Mucosa of descending colon (tissue), 3 donors: ENCODE data around the gene UBE2QL1. TPM values are rescaled to one million over a fixed set of nuclear protein-coding genes. Genes with fewer than 3 reads are reported as not detected.
"Not testable (repeated sequence)": the region's sequence is repeated elsewhere in the genome, so short reads cannot be mapped to it uniquely, and the experiment has no call there.

ENCODE experiments used
- ATAC-seq: fragments of 200-7000 bp; cut with Tn5 transposase; one replicate; pipeline ENCODE4 v1.9.1; 2020; ENCODE audit warnings: mild to moderate bottlenecking, moderate library complexity
- DNase-seq, 3 donors: peaks; one replicate each; pipeline ENCODE4 v3.0.0-alpha.2; 2020
- H3K36me3 ChIP-seq: fragments of 200-600 bp; one replicate; pipeline ENCODE4 v1.8.0; 2021; ENCODE audit warnings: low read depth, mild to moderate bottlenecking
- H3K4me1 ChIP-seq: fragments of 200-600 bp; one replicate; pipeline ENCODE4 v1.8.0; 2021; ENCODE audit warnings: low read depth, mild to moderate bottlenecking
- H3K4me3 ChIP-seq: fragments of 200-600 bp; one replicate; pipeline ENCODE4 v1.8.0; 2021; ENCODE audit warnings: mild to moderate bottlenecking
- H3K9me3 ChIP-seq: fragments of 200-600 bp; one replicate; pipeline ENCODE4 v1.8.0; 2021; ENCODE audit warnings: mild to moderate bottlenecking
- intact Hi-C, 2 donors: fragments of 100-400 bp; cut with DNase I in 1 of 2; cut with micrococcal nuclease in 1 of 2; formaldehyde crosslinking; loops; one replicate each; pipeline versions ENCODE4 v1.11.0 to v1.11.1; 2022; cut with DNase I, micrococcal nuclease
- total RNA-seq, 3 donors: library from RNA; stranded (reverse); fragmentation: NEBNext Ultra II Directional in 2 of 3; extraction: Animal tissue kit (Norgen Biotek cat#: 25700) in 2 of 3; gene quantifications; one replicate each; pipeline versions ENCODE4 v1.2.1 to v1.2.4, GENCODE V29; 2021 to 2023
- TF ChIP-seq, protein P1 (sequence below): fragments of 200-600 bp; IDR thresholded peaks from one replicate; pipeline ENCODE4 v1.8.0; 2022; ENCODE audit warnings: antibody characterized with exemption, mild to moderate bottlenecking
- donor health status: DM: no; HTN: no; CAD: no; lungs with moderate emphysema.
- donor health status: DM: no; HTN: no; CAD: no.
- donor health status: DM: no; HTN: yes; CAD: no.

The UBE2QL1 gene
- total RNA-seq, 3 donors from 2014 or later: 0.19 to 4.1 (median 0.26) TPM

DNA sequence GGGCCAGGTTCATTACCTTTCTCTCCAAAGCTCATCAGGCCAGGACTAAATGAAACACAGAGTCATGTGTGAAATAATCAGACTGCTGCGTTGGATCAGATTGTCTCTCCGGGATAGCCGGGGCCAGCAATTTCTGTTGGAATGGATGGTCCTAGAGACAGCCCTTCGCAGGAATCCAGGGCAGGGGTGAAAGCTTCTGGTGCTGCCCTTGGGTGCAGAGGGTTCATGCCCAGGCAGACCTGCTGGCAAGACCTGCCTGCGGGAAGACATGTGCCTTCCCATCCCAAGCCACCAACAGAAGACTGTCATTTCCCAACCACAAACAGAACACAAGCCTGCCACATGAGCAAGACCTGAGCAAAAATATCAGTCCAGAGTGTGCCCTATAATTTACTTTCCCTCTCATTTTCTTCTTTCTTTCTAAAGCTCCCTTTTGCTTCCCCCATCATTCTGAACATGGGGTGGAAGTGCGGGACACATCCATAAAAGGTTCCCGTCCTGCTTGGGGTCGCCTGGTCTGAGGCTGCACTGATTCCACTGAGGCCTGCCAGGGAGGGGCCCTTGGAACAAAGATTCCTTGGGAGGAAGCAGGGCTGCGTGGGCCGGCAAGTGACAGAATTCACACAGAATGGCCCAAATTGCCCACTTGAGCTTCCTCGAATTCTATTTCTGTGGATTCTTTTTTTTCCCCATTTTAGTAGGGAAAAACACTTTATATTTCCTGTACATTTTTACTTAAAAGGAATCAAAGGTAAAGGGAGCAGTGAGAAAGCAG, 57.3 kb downstream of the UBE2QL1 start:
- ATAC-seq (no peak), DNase-seq (no peak)
- H3K9me3 ChIP-seq: no peaks in the 10 kb centered on the region
- intact Hi-C loops: no loop called here
- no peaks in the 10 kb centered on the region for H3K4me1 ChIP-seq
- no peak overlapping the region for H3K4me3 ChIP-seq
- no peaks in the 10 kb centered on the region for H3K36me3 ChIP-seq
- TF ChIP-seq, protein P1, sequence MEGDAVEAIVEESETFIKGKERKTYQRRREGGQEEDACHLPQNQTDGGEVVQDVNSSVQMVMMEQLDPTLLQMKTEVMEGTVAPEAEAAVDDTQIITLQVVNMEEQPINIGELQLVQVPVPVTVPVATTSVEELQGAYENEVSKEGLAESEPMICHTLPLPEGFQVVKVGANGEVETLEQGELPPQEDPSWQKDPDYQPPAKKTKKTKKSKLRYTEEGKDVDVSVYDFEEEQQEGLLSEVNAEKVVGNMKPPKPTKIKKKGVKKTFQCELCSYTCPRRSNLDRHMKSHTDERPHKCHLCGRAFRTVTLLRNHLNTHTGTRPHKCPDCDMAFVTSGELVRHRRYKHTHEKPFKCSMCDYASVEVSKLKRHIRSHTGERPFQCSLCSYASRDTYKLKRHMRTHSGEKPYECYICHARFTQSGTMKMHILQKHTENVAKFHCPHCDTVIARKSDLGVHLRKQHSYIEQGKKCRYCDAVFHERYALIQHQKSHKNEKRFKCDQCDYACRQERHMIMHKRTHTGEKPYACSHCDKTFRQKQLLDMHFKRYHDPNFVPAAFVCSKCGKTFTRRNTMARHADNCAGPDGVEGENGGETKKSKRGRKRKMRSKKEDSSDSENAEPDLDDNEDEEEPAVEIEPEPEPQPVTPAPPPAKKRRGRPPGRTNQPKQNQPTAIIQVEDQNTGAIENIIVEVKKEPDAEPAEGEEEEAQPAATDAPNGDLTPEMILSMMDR: no peak

DNA sequence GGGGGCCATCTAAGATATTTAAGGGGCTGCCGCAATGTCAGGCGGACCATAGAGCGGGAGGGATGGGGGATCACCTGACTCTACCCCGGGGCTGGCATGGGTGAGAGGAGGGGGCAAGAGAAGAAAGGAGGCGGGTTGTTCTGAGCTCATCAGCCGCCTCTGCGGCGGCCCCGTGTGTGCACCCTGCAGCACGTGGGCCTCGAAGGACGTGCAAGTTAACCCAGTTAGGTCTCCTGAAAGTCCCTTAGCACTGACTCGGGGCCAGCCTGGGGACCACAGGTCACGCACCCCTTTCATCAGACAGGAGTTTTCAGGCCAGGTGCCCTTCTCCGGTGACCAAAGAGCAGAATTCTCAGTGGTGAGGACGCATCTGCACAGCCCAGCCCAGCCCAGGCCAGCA, 58.0 kb downstream of the UBE2QL1 start:
- Histone ChIP-seq H3K4me3 (no peak overlapping the region), H3K4me1 (no peaks in the 10 kb centered on the region), H3K36me3 (no peaks in the 10 kb centered on the region), H3K9me3 (no peaks in the 10 kb centered on the region)
- TF ChIP-seq, protein P1: no peak
- DNase-seq (no peak), ATAC-seq (no peak)
- intact Hi-C loops: no loop called here

DNA sequence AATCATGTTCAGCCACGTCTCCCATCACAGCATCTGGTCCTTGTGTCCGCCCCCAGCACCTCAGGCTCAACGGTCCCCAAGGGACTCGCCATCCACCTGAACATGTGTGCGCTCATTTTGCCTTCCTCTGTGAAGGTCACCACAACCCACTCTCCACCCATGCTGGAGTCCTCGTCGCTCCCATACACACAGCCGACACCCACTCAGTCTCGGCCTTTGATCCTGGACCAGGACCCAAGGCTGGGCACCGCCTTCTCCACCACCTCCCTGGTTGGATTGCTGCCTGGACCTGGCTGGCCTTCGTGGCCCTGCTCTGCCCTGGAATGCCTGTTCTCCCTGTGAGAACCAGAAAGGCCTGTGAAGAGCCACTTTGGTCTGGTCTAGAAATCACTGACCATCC, 60.3 kb downstream of the UBE2QL1 start:
- Histone ChIP-seq H3K36me3 (no peaks in the 10 kb centered on the region), H3K4me3 (no peak overlapping the region), H3K4me1 (no peaks in the 10 kb centered on the region), H3K9me3 (no peaks in the 10 kb centered on the region)
- TF ChIP-seq, protein P1: no peak
- no peak for DNase-seq
- intact Hi-C loops: no loop called here
- ATAC-seq: no peak

DNA sequence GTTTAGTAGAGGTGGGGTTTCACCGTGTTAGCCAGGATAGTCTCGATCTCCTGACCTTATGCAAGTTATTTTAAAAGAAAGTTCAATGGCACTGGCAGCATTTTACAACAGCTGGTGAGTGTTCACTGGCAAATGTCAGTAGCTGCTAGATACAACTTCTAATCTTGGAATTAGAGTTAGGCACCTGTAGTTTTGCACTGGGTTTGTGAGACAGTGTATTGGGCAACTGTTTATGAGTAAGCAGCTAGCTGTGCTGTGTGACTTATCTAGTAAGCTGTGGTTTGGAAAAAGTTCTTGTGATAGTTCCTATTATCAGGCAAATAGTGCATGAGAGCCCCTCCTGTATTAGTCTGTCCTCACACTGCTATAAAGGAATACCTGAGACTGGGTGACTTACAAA, 61.5 kb downstream of the UBE2QL1 start:
- DNase-seq: no peak
- H3K36me3 ChIP-seq: no peaks in the 10 kb centered on the region
- intact Hi-C loops: no loop called here
- no peak overlapping the region for H3K4me3 ChIP-seq
- TF ChIP-seq, protein P1: no peak
- H3K4me1 ChIP-seq: no peaks in the 10 kb centered on the region
- no peak for ATAC-seq
- no peaks in the 10 kb centered on the region for H3K9me3 ChIP-seq

DNA sequence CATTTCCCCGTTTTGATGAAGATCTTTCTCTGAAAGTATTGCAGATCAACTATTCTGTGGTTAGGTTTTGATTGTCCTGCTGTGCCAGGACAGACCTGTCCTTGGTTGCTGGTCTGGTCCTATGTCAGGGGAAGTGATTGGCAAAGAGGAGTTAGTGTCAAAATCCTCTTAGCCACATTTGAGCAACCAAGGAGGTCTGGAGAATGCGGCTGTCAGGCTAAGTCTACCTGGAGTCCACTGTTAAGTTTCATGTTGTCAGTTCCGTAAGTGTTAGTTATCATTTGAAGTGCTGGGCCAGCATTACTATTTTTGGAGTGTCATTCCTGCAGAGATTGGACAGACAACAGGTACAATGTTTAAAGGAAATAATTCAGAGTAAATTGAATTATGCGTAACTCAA, 62.3 kb downstream of the UBE2QL1 start:
- TF ChIP-seq, protein P1: no peak
- ATAC-seq (no peak), DNase-seq (no peak)
- intact Hi-C loops: no loop called here
- Histone ChIP-seq H3K36me3 (no peaks in the 10 kb centered on the region), H3K4me1 (no peaks in the 10 kb centered on the region), H3K9me3 (no peaks in the 10 kb centered on the region), H3K4me3 (no peak overlapping the region)

DNA sequence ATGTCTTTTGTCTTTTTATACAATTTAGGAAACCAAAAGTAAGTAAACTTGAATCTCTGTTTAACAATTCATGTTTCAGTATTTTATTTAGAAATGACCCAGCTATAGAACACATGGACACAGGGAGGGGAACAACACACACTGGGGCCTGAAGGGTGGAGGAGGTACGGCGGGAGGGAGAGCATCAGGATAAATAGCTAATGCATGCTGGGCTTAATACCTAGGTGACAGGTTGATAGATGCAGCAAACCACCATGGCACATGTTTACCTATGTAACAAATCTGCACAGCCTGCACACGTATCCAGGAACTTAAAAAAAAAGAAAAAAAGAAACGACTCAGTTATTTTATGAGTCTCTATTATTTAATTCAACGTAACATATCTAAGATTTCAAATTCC, 67.2 kb downstream of the UBE2QL1 start:
- ATAC-seq, H3K4me3 ChIP-seq, H3K9me3 ChIP-seq, H3K4me1 ChIP-seq, DNase-seq, H3K36me3 ChIP-seq, intact Hi-C loops: not testable (repeated sequence)
